Midbrain (tissue), 1 donor: ENCODE data around the gene EPSTI1.
"Not testable (repeated sequence)": the region's sequence is repeated elsewhere in the genome, so short reads cannot be mapped to it uniquely, and the experiment has no call there.

Experiments used
- DNase-seq: peaks from one replicate; lab custom pipeline; 2025; lab: John Stamatoyannopoulos, UW

EPSTI1 gene

GRCh38 chr13:42991898-42992763, at the start of gene EPSTI1:
Gene EPSTI1, minus strand, starts transcription at chr13:42992241. Its CDS starts 76 bp downstream, at chr13:42992165.
- peak; percentile 33 for DNase-seq

- DNase-seq: no peak
These were observed 49.4 kb upstream of the EPSTI1 start for GRCh38 chr13:43041369-43041921.

- DNase-seq: not testable (repeated sequence)
These were observed 48.7 kb upstream of the EPSTI1 start for GRCh38 chr13:43040581-43041368.

- no peak for DNase-seq
These were observed 47.9 kb upstream of the EPSTI1 start for GRCh38 chr13:43039966-43040365.

GRCh38 chr13:43036351-43037250, 44.6 kb upstream of the EPSTI1 start:
- peak; percentile 22 for DNase-seq

- DNase-seq: no peak
These were observed 41.0 kb upstream of the EPSTI1 start for GRCh38 chr13:43033038-43033437.

- no peak for DNase-seq
These were observed 39.8 kb upstream of the EPSTI1 start for GRCh38 chr13:43031881-43032280.

- DNase-seq: no peak
These were observed 38.5 kb upstream of the EPSTI1 start for GRCh38 chr13:43030548-43030947.

- DNase-seq: no peak
These were observed 34.2 kb upstream of the EPSTI1 start for GRCh38 chr13:43026262-43026661.

- peak; percentile 89 for DNase-seq
These were observed 31.4 kb upstream of the EPSTI1 start, which contains the start of gene DNAJC15 for GRCh38 chr13:43023289-43023963. Gene DNAJC15, plus strand, starts transcription at chr13:43023586. Its CDS starts 41 bp downstream, at chr13:43023627.

- no peak for DNase-seq
These were observed 30.9 kb upstream of the EPSTI1 start for GRCh38 chr13:43022934-43023288.

GRCh38 chr13:43021926-43022670, 30.1 kb upstream of the EPSTI1 start:
- no peak for DNase-seq

- no peak for DNase-seq
These were observed 28.8 kb upstream of the EPSTI1 start for GRCh38 chr13:43020794-43021193.

GRCh38 chr13:43019811-43020210, 27.8 kb upstream of the EPSTI1 start:
- DNase-seq: no peak

GRCh38 chr13:43016226-43016625, 24.2 kb upstream of the EPSTI1 start:
- DNase-seq: no peak

GRCh38 chr13:43014162-43014561, 22.1 kb upstream of the EPSTI1 start:
- DNase-seq: no peak

GRCh38 chr13:43009506-43009905, 17.5 kb upstream of the EPSTI1 start:
- no peak for DNase-seq

- no peak for DNase-seq
These were observed 16.6 kb upstream of the EPSTI1 start for GRCh38 chr13:43008596-43008995.

GRCh38 chr13:43006893-43007631, 15.0 kb upstream of the EPSTI1 start:
- DNase-seq: no peak
